COLO668 (cell line): Measurements from ENCODE around the gene LRRC8B.

Source experiments
- DNase-seq: peaks from one replicate; lab custom pipeline; 2025; ENCODE audit not compliant: unreplicated experiment; lab: John Stamatoyannopoulos, UW

The LRRC8B gene

GRCh38 chr1:89605692-89606091, 81.1 kb downstream of the LRRC8B start:
- no peak for DNase-seq

- no peak for DNase-seq
These were observed 81.8 kb downstream of the LRRC8B start for GRCh38 chr1:89606227-89606980.

- DNase-seq = no peak
These were observed 82.5 kb downstream of the LRRC8B start for GRCh38 chr1:89607156-89607555.

GRCh38 chr1:89607586-89608318, 83.1 kb downstream of the LRRC8B start:
- no peak for DNase-seq

GRCh38 chr1:89608319-89608983, 83.8 kb downstream of the LRRC8B start:
- no peak for DNase-seq

GRCh38 chr1:89608984-89609725, 84.5 kb downstream of the LRRC8B start:
- no peak for DNase-seq

- no peak for DNase-seq
These were observed 85.3 kb downstream of the LRRC8B start for GRCh38 chr1:89609781-89610456.

- DNase-seq = no peak
These were observed 85.9 kb downstream of the LRRC8B start for GRCh38 chr1:89610457-89611011.

GRCh38 chr1:89611721-89612120, 87.1 kb downstream of the LRRC8B start:
- DNase-seq = no peak

GRCh38 chr1:89613928-89614327, 89.3 kb downstream of the LRRC8B start:
- DNase-seq = no peak

GRCh38 chr1:89615676-89616598, 91.3 kb downstream of the LRRC8B start:
- peak; percentile 34 for DNase-seq

- no peak for DNase-seq
These were observed 92.4 kb downstream of the LRRC8B start for GRCh38 chr1:89616844-89617627.

- no peak for DNase-seq
These were observed 96.0 kb downstream of the LRRC8B start for GRCh38 chr1:89620664-89621063.

GRCh38 chr1:89622895-89623294, 98.3 kb downstream of the LRRC8B start:
- DNase-seq = no peak

GRCh38 chr1:89624314-89624713, 99.7 kb downstream of the LRRC8B start:
- DNase-seq = no peak

- DNase-seq = no peak
These were observed 100.2 kb downstream of the LRRC8B start for GRCh38 chr1:89624715-89625323.

GRCh38 chr1:89627596-89627962, 103.0 kb downstream of the LRRC8B start:
- no peak for DNase-seq

GRCh38 chr1:89629146-89629545, 104.5 kb downstream of the LRRC8B start:
- DNase-seq = no peak
